ENCODE data around the gene PDLIM1.

PDLIM1 gene

GRCh38 chr10:95290461-95291364, at the start of gene PDLIM1:
PDLIM1 (minus strand) TSS chr10:95291003; CDS start chr10:95290915, 88 bp downstream.
- peak; percentile 77 for DNase-seq (ENCODE audit: low read depth)

GRCh38 chr10:95339863-95340262, 49.1 kb upstream of the PDLIM1 start:
- DNase-seq (ENCODE audit: low read depth): no peak

GRCh38 chr10:95337423-95338160, 46.8 kb upstream of the PDLIM1 start:
- DNase-seq (ENCODE audit: low read depth): no peak

- DNase-seq (ENCODE audit: low read depth): no peak
Measured at GRCh38 chr10:95336702-95337101, 45.9 kb upstream of the PDLIM1 start.

- DNase-seq (ENCODE audit: low read depth): no peak
Measured at GRCh38 chr10:95335933-95336699, 45.3 kb upstream of the PDLIM1 start.

- DNase-seq (ENCODE audit: low read depth): no peak
Measured at GRCh38 chr10:95334805-95335144, 44.0 kb upstream of the PDLIM1 start.

- DNase-seq (ENCODE audit: low read depth): peak; percentile 98
Measured at GRCh38 chr10:95333997-95334804, 43.4 kb upstream of the PDLIM1 start.

- DNase-seq (ENCODE audit: low read depth): no peak
Measured at GRCh38 chr10:95332666-95333249, 42.0 kb upstream of the PDLIM1 start.

GRCh38 chr10:95331596-95332130, 40.9 kb upstream of the PDLIM1 start:
- DNase-seq (ENCODE audit: low read depth): no peak

GRCh38 chr10:95330966-95331453, 40.2 kb upstream of the PDLIM1 start:
- peak; percentile 25 for DNase-seq (ENCODE audit: low read depth)

GRCh38 chr10:95329296-95329695, 38.5 kb upstream of the PDLIM1 start:
- no peak for DNase-seq (ENCODE audit: low read depth)

GRCh38 chr10:95328013-95328412, 37.2 kb upstream of the PDLIM1 start:
- DNase-seq (ENCODE audit: low read depth): peak; percentile 34

GRCh38 chr10:95327367-95327766, 36.6 kb upstream of the PDLIM1 start:
- DNase-seq (ENCODE audit: low read depth): peak; percentile 25

GRCh38 chr10:95326396-95326795, 35.6 kb upstream of the PDLIM1 start:
- no peak for DNase-seq (ENCODE audit: low read depth)

GRCh38 chr10:95325863-95326262, 35.1 kb upstream of the PDLIM1 start:
- no peak for DNase-seq (ENCODE audit: low read depth)

GRCh38 chr10:95324436-95325268, 33.8 kb upstream of the PDLIM1 start:
- peak; percentile 19 for DNase-seq (ENCODE audit: low read depth)

GRCh38 chr10:95321554-95322301, 30.9 kb upstream of the PDLIM1 start:
- peak; percentile 76 for DNase-seq (ENCODE audit: low read depth)

- DNase-seq (ENCODE audit: low read depth): no peak
Measured at GRCh38 chr10:95319239-95319638, 28.4 kb upstream of the PDLIM1 start.

- DNase-seq (ENCODE audit: low read depth): no peak
Measured at GRCh38 chr10:95315509-95315908, 24.7 kb upstream of the PDLIM1 start.
